GM12878 (cell line): Measurements from ENCODE around the gene PRRG3. TPM values are rescaled to one million over a fixed set of nuclear protein-coding genes. Genes with fewer than 3 reads are reported as not detected.

Experiments
- ATAC-seq: fragments of 200-7000 bp; cut with Tn5 transposase; 3 replicates; pipeline ENCODE4 v1.9.1; 2020; ENCODE audit warnings: mild to moderate bottlenecking, moderate library complexity
- BruUV-seq: library from RNA; stranded (reverse); fragments of 400-500 nt; replicated peaks from 2 replicates; lab custom pipeline; 2021; lab: Mats Ljungman, UMichigan
- CTCF ChIA-PET: fragments of 300-600 bp; sonication (Branson Sonifier 250); formaldehyde crosslinking; extraction: SDS; loops from one replicate; lab custom pipeline; 2021; ENCODE audit warnings: inconsistent platforms; lab: Yijun Ruan, JAX
- POLR2A ChIA-PET: fragments of 350-600 bp; formaldehyde crosslinking; extraction: SDS; loops from one replicate; lab custom pipeline; 2021; ENCODE audit warnings: inconsistent platforms; lab: Charles Lee
- RAD21 ChIA-PET: fragments of 300-600 bp; sonication (Branson Sonifier 250); formaldehyde crosslinking; loops from one replicate; lab custom pipeline; 2023; ENCODE audit warnings: antibody characterized with exemption; ENCODE audit not compliant: unreplicated experiment; lab: Charles Lee
- SMC1A ChIA-PET: fragments of 300-600 bp; sonication (Branson Sonifier 250); formaldehyde crosslinking; loops from one replicate; lab custom pipeline; 2023; ENCODE audit not compliant: unreplicated experiment, uncharacterized antibody; lab: Charles Lee
- DNase-seq: peaks from one replicate; pipeline ENCODE4 v3.0.0-alpha.2; 2011; ENCODE audit warnings: low read depth, low spot score
- FAIRE-seq: peaks from 3 replicates; lab custom pipeline; 2011; peaks lifted over from hg19 to GRCh38; lab: Jason Lieb, UNC
- H2AFZ ChIP-seq: 2 replicates; pipeline ENCODE4 v1.6.0; 2011; ENCODE audit warnings: low read depth, low read length, control low read depth; ENCODE audit not compliant: control insufficient read depth
- H3K27ac ChIP-seq: 2 replicates; pipeline ENCODE4 v1.5.1; 2011; ENCODE audit warnings: control low read depth; ENCODE audit not compliant: control insufficient read depth, insufficient read depth
- H3K27me3 ChIP-seq, 2 experiments: replicated peaks in 1 of 2; 2 replicates each; pipeline versions ENCODE4 v1.6.0 to v1.6.1; 2011; ENCODE audit warnings: low read length in 1 of 2; ENCODE audit not compliant: control insufficient read depth in 2 of 2, insufficient read depth in 2 of 2
- H3K36me3 ChIP-seq, 2 experiments: 2 replicates each; pipeline ENCODE4 v1.5.1; 2011; ENCODE audit warnings: low read length in 1 of 2; ENCODE audit not compliant: control insufficient read depth in 2 of 2, insufficient read depth in 2 of 2
- H3K4me1 ChIP-seq: 2 replicates; pipeline ENCODE4 v1.6.1; 2011; ENCODE audit warnings: mild to moderate bottlenecking, low read length, moderate library complexity, mixed read lengths; ENCODE audit not compliant: control insufficient read depth, insufficient read depth
- H3K4me2 ChIP-seq: 2 replicates; pipeline ENCODE4 v1.6.0; 2011; ENCODE audit warnings: control low read depth; ENCODE audit not compliant: control insufficient read depth, insufficient read depth
- H3K4me3 ChIP-seq: fragments of 200-600 bp; sonication (generic); 2 replicates; pipeline ENCODE4 v1.5.1; 2016
- H3K79me2 ChIP-seq: 2 replicates; pipeline ENCODE4 v1.6.0; 2011; ENCODE audit warnings: low read length; ENCODE audit not compliant: control insufficient read depth, insufficient read depth
- H3K9ac ChIP-seq: 2 replicates; pipeline ENCODE4 v1.8.0; 2011; ENCODE audit warnings: low read length, control low read depth, mixed read lengths; ENCODE audit not compliant: control insufficient read depth, insufficient read depth
- H3K9me3 ChIP-seq: replicated peaks from 3 replicates; pipeline ENCODE4 v1.5.1; 2011; ENCODE audit warnings: mild to moderate bottlenecking, low read length; ENCODE audit not compliant: control insufficient read depth, insufficient read depth
- H4K20me1 ChIP-seq: 2 replicates; pipeline ENCODE4 v1.6.0; 2011; ENCODE audit not compliant: control insufficient read depth, insufficient read depth
- CBX5 ChIP-seq: sonication (generic); IDR thresholded peaks from 2 replicates; pipeline ENCODE4 v1.6.1; 2016; ENCODE audit warnings: low read depth, moderate library complexity, mild to moderate bottlenecking, inconsistent platforms
- EED ChIP-seq: sonication (generic); IDR thresholded peaks from 2 replicates; pipeline ENCODE4 v1.6.1; 2016; ENCODE audit warnings: antibody characterized with exemption, low read depth
- EGR1 ChIP-seq, 2 experiments: IDR thresholded peaks; 1 replicate in 1 of 2; 2 replicates in 1 of 2; pipeline ENCODE4 v1.6.1; 2011 to 2012; ENCODE audit warnings: low read depth in 2 of 2, low read length in 2 of 2, borderline replicate concordance in 1 of 2, mild to moderate bottlenecking in 1 of 2, moderate library complexity in 1 of 2
- KDM1A ChIP-seq: fragments of 200-600 bp; sonication (generic); IDR thresholded peaks from 2 replicates; pipeline ENCODE4 v1.6.1; 2016; ENCODE audit warnings: borderline replicate concordance
- LARP7 ChIP-seq: fragments of 450-650 bp; IDR thresholded peaks from 2 replicates; pipeline ENCODE4 v1.6.1; 2017; ENCODE audit warnings: mild to moderate bottlenecking
- MXI1 ChIP-seq: fragments of 150-350 bp; IDR thresholded peaks from 2 replicates; pipeline ENCODE4 v1.6.1; 2011; ENCODE audit warnings: low read depth, mild to moderate bottlenecking, inconsistent platforms, low read length, improper control_type of control experiment
- NR2C1 ChIP-seq: fragments of 450-650 bp; IDR thresholded peaks from 2 replicates; pipeline ENCODE4 v1.6.1; 2017; ENCODE audit warnings: antibody characterized with exemption, mild to moderate bottlenecking, moderate library complexity
- PKNOX1 ChIP-seq: fragments of 450-650 bp; IDR thresholded peaks from 2 replicates; pipeline ENCODE4 v1.6.1; 2016; ENCODE audit warnings: mild to moderate bottlenecking
- POLR2AphosphoS5 ChIP-seq: IDR thresholded peaks from 2 replicates; pipeline ENCODE4 v1.6.1; 2011; ENCODE audit warnings: mild to moderate bottlenecking, low read length, inconsistent platforms
- RAD21 ChIP-seq: IDR thresholded peaks from 2 replicates; pipeline ENCODE4 v1.6.1; 2011; ENCODE audit warnings: mild to moderate bottlenecking, low read depth, low read length, moderate library complexity; ENCODE audit not compliant: insufficient read depth
- TAF1 ChIP-seq: IDR thresholded peaks from 2 replicates; pipeline ENCODE4 v1.6.1; 2011; ENCODE audit warnings: mild to moderate bottlenecking, low read depth, low read length, borderline replicate concordance
- ZBTB11 ChIP-seq: fragments of 450-650 bp; formaldehyde crosslinking; IDR thresholded peaks from 2 replicates; pipeline ENCODE4 v1.5.0; 2022; ENCODE audit warnings: mild to moderate bottlenecking, missing genetic modification characterization
- WGBS: methylation state at CpG from one replicate; pipeline ENCODE4 v1.1.6; 2016; ENCODE audit warnings: low lambda C conversion rate; ENCODE audit not compliant: insufficient replicate concordance, insufficient coverage; ENCODE audit errors: missing lambda C conversion rate; 5-methylcytosine and 5-hydroxymethylcytosine counted together
- in situ Hi-C: fragments of 300-500 bp; cut with MboI; formaldehyde crosslinking; loops from 9 replicates; pipeline ENCODE4 v1.14.3; 2018; ENCODE audit warnings: mixed read lengths
- intact Hi-C: fragments of 100-400 bp; cut with micrococcal nuclease; formaldehyde crosslinking; loops from one replicate; pipeline ENCODE4 v1.14.2; 2022; ENCODE audit not compliant: unreplicated experiment
- polyA plus RNA-seq, 11 experiments: library from polyadenylated mRNA; depleted of rRNA in 4 of 11; unstranded in 6 of 11; stranded (reverse) in 5 of 11; fragments of >200 nt; fragmentation: Nextera tagmentation in 4 of 11; fragmentation: Illumina TruSeq in 1 of 11; extraction: Ambion mirVana in 4 of 11; extraction: Trizol in 1 of 11; gene quantifications; 1 replicate in 1 of 11; 2 replicates in 10 of 11; pipeline versions ENCODE4 v1.2.1 to v1.2.3, GENCODE V29; 2011 to 2016; ENCODE audit warnings: inconsistent platforms in 2 of 11, missing spikeins in 2 of 11, low read depth in 1 of 11
- total RNA-seq, 4 experiments: library from RNA; depleted of rRNA in 3 of 4; stranded (reverse); fragments of >200 nt in 3 of 4; fragmentation: Illumina TruSeq in 1 of 4; extraction: Trizol in 1 of 4; gene quantifications; 2 replicates each; pipeline versions ENCODE4 v1.2.1 to v1.2.3, GENCODE V29; 2013 to 2021

Gene PRRG3
- total and polyA plus RNA-seq, 10 of the 15 experiments (the other 5 are each of a cell fraction or from before 2014, with no cell fraction given), result under 0.01 TPM; not detected in 9

- H2AFZ ChIP-seq, result no peak overlapping the region
- H3K4me3 ChIP-seq, result no peak overlapping the region
- intact Hi-C loops, result no loop called here
- H3K27ac ChIP-seq, result no peak overlapping the region
- H3K27me3 ChIP-seq, result no peaks in the 10 kb centered on the region
- POLR2A ChIA-PET, result no interaction called here
- no peak for TF ChIP-seq RAD21
- no peak for TF ChIP-seq TAF1
- no peak for TF ChIP-seq POLR2AphosphoS5
- no peak for TF ChIP-seq EGR1 (IDR thresholded peaks at IDR 0.05; ENCODE audit: borderline replicate concordance in 1 of 2, low read depth in 2 of 2, low read length in 2 of 2)
- no peak for TF ChIP-seq PKNOX1
- no peak for TF ChIP-seq EED
- TF ChIP-seq CBX5, result no peak
- no peak for TF ChIP-seq KDM1A
- TF ChIP-seq MXI1, result no peak
- no peak for TF ChIP-seq NR2C1
- TF ChIP-seq LARP7, result no peak
- no peak for TF ChIP-seq ZBTB11 (CRISPR knock-in tag)
- DNase-seq, result no peak
- H3K4me2 ChIP-seq, result no peak overlapping the region
- in situ Hi-C loops, result no loop called here
- no TSS peak for BruUV-seq
- no peak for FAIRE-seq
- no peaks in the 10 kb centered on the region for H3K79me2 ChIP-seq
- no peaks in the 10 kb centered on the region for H3K9me3 ChIP-seq
- CTCF ChIA-PET, result no interaction called here
- SMC1A ChIA-PET, result no interaction called here
- no peak for ATAC-seq
- no peaks in the 10 kb centered on the region for H3K4me1 ChIP-seq
- no peaks in the 10 kb centered on the region for H3K36me3 ChIP-seq
- WGBS, result 35% methylated on average over 13 of the region's 13 CpGs
- no peak overlapping the region for H3K9ac ChIP-seq
- RAD21 ChIA-PET, result no interaction called here
- no peaks in the 10 kb centered on the region for H4K20me1 ChIP-seq
Measured at GRCh38 chrX:151704041-151704663, 8.9 kb downstream of the PRRG3 start.
